CD1c-positive myeloid dendritic cell (primary cell): ENCODE measurements around the gene CENPT.
"Not testable (repeated sequence)": the region's sequence is repeated elsewhere in the genome, so short reads cannot be mapped to it uniquely, and the experiment has no call there.

ENCODE experiments used
- DNase-seq: peaks from one replicate; pipeline ENCODE4 v3.0.0-alpha.2; 2016; ENCODE audit errors: extremely low spot score

CENPT gene

GRCh38 chr16:67848118-67848517 is 625 bp upstream of the CENPT start:
- DNase-seq: no peak

DNA sequence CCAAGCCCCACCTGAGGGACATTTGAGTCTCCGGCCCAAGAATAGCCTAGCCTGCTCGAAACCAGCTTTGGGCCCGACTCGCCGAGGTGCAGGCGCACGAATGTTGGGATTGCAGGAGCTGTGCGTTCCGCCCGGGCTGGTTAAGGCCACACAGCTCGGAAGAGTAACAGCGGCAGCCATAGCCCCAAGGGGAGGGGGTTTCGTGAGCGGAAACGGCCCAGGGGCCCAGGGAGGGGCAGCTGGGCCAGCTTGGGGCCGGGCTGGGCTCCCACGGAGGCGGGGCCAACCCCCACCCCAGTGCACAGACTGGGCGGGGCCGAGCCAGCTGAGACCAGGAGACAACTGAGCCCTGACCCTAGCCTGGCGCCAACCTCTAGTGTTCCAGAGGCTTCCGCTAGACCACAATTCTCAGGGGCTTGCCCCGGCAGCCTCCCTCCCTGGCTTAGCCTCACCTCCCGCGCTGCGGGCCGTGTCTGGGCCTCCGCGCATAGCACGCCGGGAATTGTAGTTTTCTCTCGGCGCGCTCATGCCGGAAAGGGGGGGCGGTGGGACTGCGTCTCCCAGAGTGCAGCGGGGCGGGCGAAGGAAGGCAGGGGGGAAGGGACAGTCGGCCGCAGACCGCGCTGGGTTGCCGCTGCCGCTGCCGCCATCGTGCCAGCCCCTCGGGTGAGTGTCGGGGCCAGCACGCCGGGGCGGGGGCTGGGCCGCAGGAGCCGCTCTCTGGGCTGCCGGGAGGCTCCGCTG is 1.0 kb downstream of the CENPT start, which contains the start of gene NUTF2:
NUTF2 (plus strand) TSS at position 614 of the 744 bp plus-strand sequence. CDS start 18,198 bp downstream, outside the sequence.
- peak; percentile 97 for DNase-seq

DNA sequence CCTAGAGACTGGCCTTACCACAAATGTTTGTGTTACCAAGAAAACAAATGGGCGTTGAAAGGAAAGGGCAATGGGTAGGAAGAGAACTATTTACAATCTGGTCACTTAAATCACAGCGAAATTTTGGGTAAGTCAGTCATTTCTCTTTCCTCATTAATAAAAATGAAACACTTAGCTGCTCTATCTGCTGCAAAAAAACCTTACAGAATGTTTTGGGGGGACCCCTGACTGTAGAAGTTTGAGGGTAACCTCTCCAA is 1.5 kb downstream of the CENPT start:
- no peak for DNase-seq

DNA sequence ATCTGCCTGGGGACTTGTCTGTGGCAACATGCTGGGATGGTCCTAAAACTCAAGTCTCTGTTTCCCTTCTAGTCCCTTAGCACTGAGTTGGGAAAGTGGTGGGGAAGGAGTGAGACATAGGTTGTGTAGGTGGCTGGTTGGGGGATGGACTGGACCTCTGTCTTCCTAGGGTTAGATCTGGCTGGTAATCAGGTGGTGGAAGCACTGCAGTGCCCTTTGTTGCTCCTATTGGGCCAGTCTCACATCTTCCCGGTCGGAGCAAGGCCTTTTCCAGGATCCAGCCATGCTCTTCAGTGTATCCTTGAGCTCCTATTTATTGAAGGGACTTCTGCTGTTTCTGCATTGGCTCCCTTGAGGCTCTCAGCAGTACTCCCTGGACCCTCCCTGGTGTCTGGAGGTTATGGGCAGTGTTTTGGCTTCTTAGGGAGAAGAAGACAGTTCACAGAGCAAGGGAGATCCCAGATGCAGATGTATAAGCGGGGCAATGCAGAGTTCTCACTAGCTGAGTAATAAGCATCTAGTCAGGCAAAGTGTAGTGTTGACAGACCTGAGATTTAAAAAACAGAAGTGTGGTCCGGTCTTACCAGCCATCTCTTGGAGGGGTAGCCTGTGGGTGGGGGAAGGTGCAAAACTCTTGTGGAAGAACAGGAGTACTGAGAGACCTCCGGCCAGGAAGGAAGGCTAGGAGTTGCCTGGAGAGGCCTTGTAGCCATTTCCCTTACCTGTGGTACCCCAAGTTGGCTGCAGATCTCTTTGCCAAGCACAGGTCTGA is 2.0 kb downstream of the CENPT start:
- DNase-seq: peak; percentile 57

GRCh38 chr16:67844497-67844896 is 3.0 kb downstream of the CENPT start:
- DNase-seq: no peak

DNA sequence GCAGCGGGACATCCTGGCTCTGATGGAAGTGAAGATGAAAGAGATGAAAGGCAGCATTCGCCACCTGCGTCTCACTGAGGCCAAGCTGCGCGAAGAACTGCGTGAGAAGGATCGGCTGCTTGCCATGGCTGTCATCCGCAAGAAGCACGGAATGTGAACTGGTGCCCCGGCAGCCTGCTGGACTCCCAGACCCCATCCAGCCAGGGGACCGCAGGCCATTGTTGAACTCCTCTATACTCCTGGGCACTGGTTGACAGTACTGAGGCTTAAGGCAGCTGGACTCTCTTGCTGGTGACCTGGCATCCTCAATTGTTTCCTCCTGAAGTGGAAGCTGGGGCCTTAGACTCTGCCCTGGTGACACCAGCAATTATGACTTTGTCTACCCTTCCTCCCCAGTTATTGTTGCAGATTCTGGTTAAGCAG is 4.1 kb downstream of the CENPT start:
- DNase-seq: no peak

GRCh38 chr16:67842509-67843342 is 4.8 kb downstream of the CENPT start:
- peak; percentile 52 for DNase-seq

- DNase-seq: peak; percentile 98
These were observed 5.5 kb downstream of the CENPT start, which contains the start of gene THAP11 for GRCh38 chr16:67841816-67842508. THAP11 (plus strand) TSS chr16:67842320; CDS start chr16:67842555, 235 bp downstream.

GRCh38 chr16:67841198-67841815 is 6.2 kb downstream of the CENPT start:
- DNase-seq: no peak

- DNase-seq: no peak
These were observed 9.7 kb downstream of the CENPT start for GRCh38 chr16:67837811-67838210.

DNA sequence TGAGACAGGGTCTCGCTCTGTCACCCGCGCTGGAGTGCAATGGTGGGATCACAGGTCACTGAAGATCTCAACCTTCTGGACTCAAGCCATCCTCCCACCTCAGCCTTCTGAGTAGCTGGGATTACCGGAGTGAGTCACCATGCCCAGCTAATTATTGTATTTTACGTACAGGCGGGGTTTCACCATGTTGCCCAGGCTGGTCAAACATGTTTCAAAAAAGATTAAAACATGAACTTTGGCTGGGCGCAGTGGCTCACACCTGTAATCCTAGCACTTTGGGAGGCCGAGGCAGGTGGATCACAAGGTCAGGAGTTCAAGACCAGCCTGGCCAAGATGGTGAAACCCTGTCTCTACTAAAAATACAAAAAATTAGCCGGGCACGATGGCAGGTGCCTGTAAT is 10.3 kb downstream of the CENPT start:
- not testable (repeated sequence) for DNase-seq

DNA sequence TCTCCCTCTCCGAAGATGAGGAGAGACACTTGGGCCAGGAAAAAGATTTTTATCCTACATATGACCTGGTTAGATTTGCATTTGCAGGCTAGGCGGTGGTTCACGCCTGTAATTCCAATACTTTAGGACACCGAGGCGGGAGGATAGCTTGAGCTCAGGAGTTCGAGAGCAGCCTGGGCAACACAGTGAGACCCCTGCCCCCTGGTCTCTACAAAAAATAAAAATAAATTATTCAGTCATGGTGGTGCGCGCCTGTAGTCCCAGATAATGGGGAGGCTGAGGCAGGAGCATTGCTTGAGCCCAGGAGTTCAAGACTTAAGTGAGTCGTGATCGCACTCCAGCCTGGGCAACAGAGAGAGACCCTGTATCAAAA is 13.3 kb downstream of the CENPT start:
- DNase-seq: no peak

DNA sequence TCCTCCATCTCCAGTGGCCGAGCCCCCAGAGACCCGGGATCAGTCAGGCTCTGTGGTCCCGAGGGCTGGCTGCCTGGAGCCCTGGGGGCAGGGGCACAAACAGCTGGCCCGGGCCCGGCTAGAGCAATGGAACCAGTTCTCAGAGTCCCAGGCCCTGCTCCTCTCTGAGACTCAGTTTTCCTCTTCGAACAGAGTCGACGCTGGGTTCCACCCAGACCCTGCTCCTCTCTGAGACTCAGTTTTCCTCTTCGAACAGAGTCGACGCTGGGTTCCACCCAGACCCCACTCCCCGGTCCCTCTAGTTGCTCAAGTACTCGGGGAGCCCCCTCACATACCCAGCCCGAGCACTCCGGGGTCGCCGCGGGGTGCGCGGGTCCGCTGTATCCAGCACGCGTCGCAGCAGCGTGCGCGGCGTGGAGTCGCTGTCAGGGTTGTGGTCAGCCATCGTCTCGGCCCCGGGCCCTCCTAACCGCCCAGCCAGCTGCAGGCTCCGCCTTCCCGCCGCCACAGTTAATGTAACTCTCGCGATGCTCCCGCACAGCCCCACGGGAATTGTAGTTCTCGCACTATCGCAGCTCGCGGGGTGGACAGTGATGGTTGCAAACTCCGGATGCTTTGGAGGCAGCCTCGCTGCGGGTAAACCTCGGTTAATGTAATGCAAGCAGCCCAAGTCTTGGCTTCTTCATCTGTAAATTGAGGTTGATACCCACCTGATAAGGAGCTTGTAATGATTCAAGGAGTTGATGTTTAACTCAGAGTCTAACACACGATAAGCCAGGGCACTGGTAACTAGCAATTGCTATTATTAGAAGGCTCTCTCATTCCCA is 13.9 kb downstream of the CENPT start:
- DNase-seq: peak; percentile 97

DNA sequence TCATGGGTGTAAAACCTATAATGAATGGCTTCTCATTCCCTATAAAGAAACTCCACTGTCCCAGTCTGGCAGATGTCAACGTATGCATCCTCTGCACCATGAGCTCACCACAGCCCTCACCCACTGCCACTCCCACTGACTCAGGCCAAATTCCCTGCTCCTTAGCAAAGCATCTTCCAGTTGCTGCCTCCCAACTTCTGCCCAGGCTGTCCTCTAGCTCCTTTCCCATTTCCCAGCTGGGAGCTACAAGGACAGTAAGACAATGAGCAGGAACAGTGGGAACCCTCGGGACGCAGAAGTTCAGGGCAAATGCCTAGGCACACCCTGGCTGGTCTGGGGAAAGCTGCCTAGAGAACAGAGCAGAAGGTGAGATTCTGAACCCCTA is 14.5 kb downstream of the CENPT start:
- DNase-seq: peak; percentile 3

GRCh38 chr16:67828651-67829050 is 18.8 kb downstream of the CENPT start:
- DNase-seq: no peak

DNA sequence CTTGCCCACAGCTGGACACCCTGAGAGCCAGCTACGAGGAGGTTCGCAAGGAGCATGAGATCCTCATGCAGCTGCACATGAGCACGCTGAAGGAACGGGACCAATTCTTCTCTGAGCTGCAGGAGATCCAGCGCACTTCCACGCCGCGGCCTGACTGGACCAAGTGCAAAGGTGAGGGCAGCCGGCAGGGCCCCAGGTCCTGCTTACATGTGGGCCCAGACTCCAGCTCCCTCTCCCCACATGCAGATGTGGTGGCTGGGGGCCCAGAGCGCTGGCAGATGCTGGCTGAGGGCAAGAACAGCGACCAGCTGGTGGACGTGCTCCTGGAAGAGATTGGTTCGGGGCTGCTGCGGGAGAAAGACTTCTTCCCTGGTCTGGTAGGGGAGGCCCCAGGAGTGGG is 21.6 kb downstream of the CENPT start:
- DNase-seq: no peak

DNA sequence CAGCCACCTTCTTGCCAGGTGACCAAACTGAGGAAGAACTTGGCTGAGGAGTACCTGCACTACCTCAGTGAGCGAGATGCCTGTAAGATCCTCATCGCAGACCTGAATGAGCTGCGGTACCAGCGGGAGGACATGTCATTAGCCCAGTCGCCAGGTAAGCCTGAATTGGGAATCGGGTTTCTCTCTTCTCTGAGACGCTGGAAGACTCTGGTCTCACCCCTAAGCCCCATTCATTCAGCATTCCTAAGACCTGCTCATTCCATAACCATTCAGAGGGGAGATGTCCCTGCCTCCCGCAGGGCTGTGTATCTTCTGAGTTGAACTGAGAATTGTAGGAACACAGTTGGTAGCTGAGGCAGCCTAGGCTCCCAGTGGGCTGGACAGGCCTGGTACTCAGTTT is 22.4 kb downstream of the CENPT start:
- no peak for DNase-seq

GRCh38 chr16:67822511-67822910 is 25.0 kb downstream of the CENPT start:
- DNase-seq: no peak

DNA sequence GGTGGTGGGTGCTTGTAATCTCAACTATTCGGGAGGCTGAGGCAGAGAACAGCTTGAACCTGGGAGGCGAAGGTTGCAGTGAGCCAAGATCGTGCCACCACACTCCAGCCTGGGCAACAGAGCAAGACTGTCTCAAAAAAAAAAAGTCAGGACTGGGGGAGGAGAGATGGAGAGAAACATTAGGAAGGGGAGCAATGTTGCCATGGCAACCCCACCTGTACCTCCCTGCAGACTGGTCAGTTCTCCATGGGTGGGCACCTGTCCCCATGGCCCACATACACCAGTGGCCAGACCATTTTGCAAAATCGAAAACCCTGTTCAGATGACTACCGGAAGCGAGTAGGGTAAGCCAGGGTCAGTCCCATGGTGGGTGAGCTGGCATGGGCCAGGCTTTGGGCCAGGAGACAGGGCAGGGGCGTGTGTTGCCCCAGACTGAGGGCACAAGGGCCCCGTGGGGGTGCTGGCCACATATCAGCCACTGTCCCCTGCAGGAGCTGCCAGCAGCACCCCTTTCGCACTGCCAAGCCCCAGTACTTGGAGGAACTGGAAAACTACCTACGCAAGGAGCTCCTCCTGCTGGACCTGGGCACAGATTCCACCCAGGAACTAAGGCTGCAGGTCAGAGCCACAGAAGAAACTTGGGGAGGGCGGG is 26.8 kb downstream of the CENPT start:
- no peak for DNase-seq

- no peak for DNase-seq
These were observed 32.9 kb downstream of the CENPT start for GRCh38 chr16:67814567-67814966.
